CD14-positive monocyte (primary cell): ENCODE results near the gene RFX2. TPM values are rescaled to one million over a fixed set of nuclear protein-coding genes. Genes with fewer than 3 reads are reported as not detected.

Source experiments
- DNase-seq, 3 donors: peaks; one replicate each; pipeline ENCODE4 v3.0.0-alpha.2; 2011 to 2022
- H2AFZ ChIP-seq: 2 replicates; pipeline ENCODE4 v1.6.0; 2012; ENCODE audit warnings: mild to moderate bottlenecking, low read depth, low read length, inconsistent platforms; ENCODE audit not compliant: insufficient read depth, poor library complexity, severe bottlenecking
- H3K27ac ChIP-seq, 2 donors: 1 replicate in 1 of 2; 2 replicates in 1 of 2; pipeline ENCODE4 v1.5.1; 2012 to 2013; ENCODE audit warnings: low read length in 2 of 2, control low read depth in 1 of 2, inconsistent platforms in 1 of 2, low read depth in 1 of 2, mild to moderate bottlenecking in 1 of 2
- H3K27me3 ChIP-seq, 2 donors: one replicate each; pipeline versions ENCODE4 v1.6.0 to v1.6.1; 2011 to 2013; ENCODE audit warnings: low read length in 2 of 2; ENCODE audit not compliant: control insufficient read depth in 2 of 2, insufficient read depth in 2 of 2
- H3K36me3 ChIP-seq, 2 donors: replicated peaks in 1 of 2; 1 replicate in 1 of 2; 2 replicates in 1 of 2; pipeline versions ENCODE4 v1.5.1 to v1.6.1; 2012 to 2013; ENCODE audit warnings: low read length in 2 of 2, control low read depth in 1 of 2, inconsistent platforms in 1 of 2, mild to moderate bottlenecking in 1 of 2; ENCODE audit not compliant: insufficient read depth in 2 of 2, control insufficient read depth in 1 of 2
- H3K4me1 ChIP-seq, 2 donors: 1 replicate in 1 of 2; 2 replicates in 1 of 2; pipeline versions ENCODE4 v1.5.1 to v1.6.1; 2012 to 2013; ENCODE audit warnings: low read length in 2 of 2, control low read depth in 1 of 2, inconsistent platforms in 1 of 2, mild to moderate bottlenecking in 1 of 2, moderate library complexity in 1 of 2; ENCODE audit not compliant: insufficient read depth in 2 of 2, control insufficient read depth in 1 of 2
- H3K4me2 ChIP-seq: replicated peaks from 2 replicates; pipeline ENCODE3; 2012; ENCODE audit warnings: low read length, moderate library complexity, mild to moderate bottlenecking; ENCODE audit not compliant: poor library complexity, severe bottlenecking; ENCODE audit errors: extremely low read depth
- H3K4me3 ChIP-seq, 3 experiments: fragments of 200-600 bp in 1 of 3; sonication (generic) in 1 of 3; replicated peaks in 1 of 3; 1 replicate in 2 of 3; 2 replicates in 1 of 3; pipeline ENCODE4 v1.5.1; 2011 to 2013; ENCODE audit warnings: low read length in 3 of 3, mild to moderate bottlenecking in 3 of 3, control low read depth in 2 of 3, low read depth in 2 of 3, inconsistent platforms in 1 of 3, moderate library complexity in 1 of 3
- H3K79me2 ChIP-seq: 2 replicates; pipeline ENCODE4 v1.6.0; 2012; ENCODE audit warnings: mild to moderate bottlenecking, control low read depth, inconsistent platforms, low read length, moderate library complexity; ENCODE audit not compliant: insufficient read depth
- H3K9ac ChIP-seq: 2 replicates; pipeline ENCODE4 v1.6.0; 2017; ENCODE audit warnings: low read length, mild to moderate bottlenecking; ENCODE audit not compliant: insufficient read depth, poor library complexity, severe bottlenecking
- H3K9me3 ChIP-seq, 2 donors: replicated peaks in 1 of 2; 1 replicate in 1 of 2; 2 replicates in 1 of 2; pipeline versions ENCODE4 v1.5.1 to v1.6.1; 2012 to 2013; ENCODE audit warnings: low read length in 2 of 2, control low read depth in 1 of 2; ENCODE audit not compliant: control insufficient read depth in 1 of 2, insufficient read depth in 1 of 2
- H4K20me1 ChIP-seq: 2 replicates; pipeline ENCODE4 v1.6.0; 2012; ENCODE audit warnings: mild to moderate bottlenecking, low read length, control low read depth, moderate library complexity; ENCODE audit not compliant: insufficient read depth
- H3K27ac Mint-ChIP-seq, 7 donors: one replicate each; pipeline ENCODE4 v1.8.0; 2020; ENCODE audit warnings: mild to moderate bottlenecking in 7 of 7, mixed read lengths in 7 of 7, moderate library complexity in 6 of 7, inconsistent platforms in 2 of 7
- H3K27me3 Mint-ChIP-seq, 3 donors: one replicate each; pipeline ENCODE4 v1.8.0; 2021 to 2022; ENCODE audit warnings: low read depth in 3 of 3, mild to moderate bottlenecking in 3 of 3, mixed read lengths in 3 of 3, moderate library complexity in 3 of 3, inconsistent platforms in 1 of 3
- H3K36me3 Mint-ChIP-seq, 2 donors: one replicate each; pipeline ENCODE4 v1.8.0; 2020; ENCODE audit warnings: mixed read lengths in 2 of 2, inconsistent platforms in 1 of 2, mild to moderate bottlenecking in 1 of 2
- H3K4me1 Mint-ChIP-seq: one replicate; pipeline ENCODE4 v1.8.0; 2020; ENCODE audit warnings: mild to moderate bottlenecking, mixed read lengths
- H3K4me3 Mint-ChIP-seq, 2 donors: one replicate each; pipeline ENCODE4 v1.8.0; 2020; ENCODE audit warnings: mild to moderate bottlenecking in 2 of 2, mixed read lengths in 2 of 2, moderate library complexity in 1 of 2
- H3K9me3 Mint-ChIP-seq, 7 donors: one replicate each; pipeline ENCODE4 v1.8.0; 2020 to 2022; ENCODE audit warnings: mixed read lengths in 7 of 7, mild to moderate bottlenecking in 6 of 7, moderate library complexity in 6 of 7, inconsistent platforms in 2 of 7
- WGBS: methylation state at CpG from one replicate; pipeline ENCODE4 v1.1.5; 2013; ENCODE audit warnings: missing lambda C conversion rate; ENCODE audit not compliant: insufficient coverage; 5-methylcytosine and 5-hydroxymethylcytosine counted together
- intact Hi-C, 2 donors: fragments of 100-400 bp; cut with micrococcal nuclease; formaldehyde crosslinking; loops; one replicate each; pipeline versions ENCODE4 v1.15.0 to v1.15.1; 2023
- polyA plus RNA-seq, 3 donors: library from polyadenylated mRNA; depleted of rRNA in 1 of 3; unstranded in 2 of 3; stranded (reverse) in 1 of 3; fragments of 300-500 nt in 2 of 3; fragments of >200 nt in 1 of 3; fragmentation: Illumina TruSeq in 2 of 3; gene quantifications; 1 replicate in 2 of 3; 2 replicates in 1 of 3; pipeline ENCODE4 v1.2.3, GENCODE V29; 2012 to 2021
- TF ChIP-seq, protein P1 (sequence below): fragments of 200-600 bp; IDR thresholded peaks from one replicate; pipeline ENCODE4 v1.8.0; 2022; ENCODE audit warnings: antibody characterized with exemption, mild to moderate bottlenecking

Gene RFX2
- polyA plus RNA-seq, 3 donors, result 5.7 to 12.9 (median 8.7) TPM

DNA sequence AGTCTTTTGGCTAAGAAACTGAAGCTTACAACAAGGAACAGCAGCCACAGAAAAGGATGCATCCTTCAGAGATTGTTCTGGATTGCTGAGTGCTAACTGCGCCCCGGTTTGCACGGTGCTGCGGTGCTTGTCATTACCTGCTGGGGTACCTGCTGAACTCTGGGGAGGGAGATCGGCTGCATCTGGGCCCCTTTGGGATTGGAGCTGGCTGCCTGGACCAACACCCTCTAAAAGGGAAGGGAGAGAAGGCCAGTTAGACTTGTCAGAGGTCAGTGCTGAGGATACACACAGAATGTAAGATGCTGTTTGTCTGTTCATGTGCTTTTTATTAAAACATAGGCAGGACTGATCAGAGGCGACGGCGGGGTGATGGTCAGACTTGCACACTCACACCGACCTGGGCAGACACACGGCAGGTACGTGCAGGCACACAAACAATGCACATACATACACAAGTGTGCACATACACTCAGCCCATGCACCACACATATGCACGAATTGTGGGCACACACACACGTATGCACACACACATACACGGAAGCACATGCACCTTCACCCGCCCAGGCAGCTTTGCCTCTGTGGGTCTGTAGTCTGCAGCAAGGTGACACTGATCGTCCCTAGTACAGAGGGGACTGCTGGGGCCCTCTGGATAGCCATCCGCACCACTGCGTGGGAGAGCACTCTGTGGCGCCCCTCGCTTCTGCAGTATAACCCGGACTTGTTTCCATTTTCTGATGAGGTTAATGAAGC is 66.1 kb downstream of the RFX2 start:
- Histone ChIP-seq H3K79me2 (no peaks in the 10 kb centered on the region), H2AFZ (no peak overlapping the region), H3K4me3 (no peak overlapping the region), H3K27me3 (no peaks in the 10 kb centered on the region), H3K27ac (no peak overlapping the region), H3K4me2 (no peak overlapping the region), H3K4me1 (no peaks in the 10 kb centered on the region), H3K36me3 (peaks cover 0 to 7% of the 10 kb centered on the region in 2 donors), H3K9me3 (no peaks in the 10 kb centered on the region), H4K20me1 (no peaks in the 10 kb centered on the region), H3K9ac (no peak overlapping the region)
- Mint-ChIP-seq H3K36me3 (peaks cover 17 to 42% of the 10 kb centered on the region in 2 donors), H3K27ac (no peak overlapping the region), H3K27me3 (no peaks in the 10 kb centered on the region), H3K9me3 (no peaks in the 10 kb centered on the region), H3K4me3 (no peak overlapping the region), H3K4me1 (peaks cover 5% of the 10 kb centered on the region)
- 98% methylated on average over 19 of the region's 21 CpGs for WGBS
- intact Hi-C loops, result no loop called here
- no peak for DNase-seq
- TF ChIP-seq, protein P1, sequence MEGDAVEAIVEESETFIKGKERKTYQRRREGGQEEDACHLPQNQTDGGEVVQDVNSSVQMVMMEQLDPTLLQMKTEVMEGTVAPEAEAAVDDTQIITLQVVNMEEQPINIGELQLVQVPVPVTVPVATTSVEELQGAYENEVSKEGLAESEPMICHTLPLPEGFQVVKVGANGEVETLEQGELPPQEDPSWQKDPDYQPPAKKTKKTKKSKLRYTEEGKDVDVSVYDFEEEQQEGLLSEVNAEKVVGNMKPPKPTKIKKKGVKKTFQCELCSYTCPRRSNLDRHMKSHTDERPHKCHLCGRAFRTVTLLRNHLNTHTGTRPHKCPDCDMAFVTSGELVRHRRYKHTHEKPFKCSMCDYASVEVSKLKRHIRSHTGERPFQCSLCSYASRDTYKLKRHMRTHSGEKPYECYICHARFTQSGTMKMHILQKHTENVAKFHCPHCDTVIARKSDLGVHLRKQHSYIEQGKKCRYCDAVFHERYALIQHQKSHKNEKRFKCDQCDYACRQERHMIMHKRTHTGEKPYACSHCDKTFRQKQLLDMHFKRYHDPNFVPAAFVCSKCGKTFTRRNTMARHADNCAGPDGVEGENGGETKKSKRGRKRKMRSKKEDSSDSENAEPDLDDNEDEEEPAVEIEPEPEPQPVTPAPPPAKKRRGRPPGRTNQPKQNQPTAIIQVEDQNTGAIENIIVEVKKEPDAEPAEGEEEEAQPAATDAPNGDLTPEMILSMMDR, result no peak

DNA sequence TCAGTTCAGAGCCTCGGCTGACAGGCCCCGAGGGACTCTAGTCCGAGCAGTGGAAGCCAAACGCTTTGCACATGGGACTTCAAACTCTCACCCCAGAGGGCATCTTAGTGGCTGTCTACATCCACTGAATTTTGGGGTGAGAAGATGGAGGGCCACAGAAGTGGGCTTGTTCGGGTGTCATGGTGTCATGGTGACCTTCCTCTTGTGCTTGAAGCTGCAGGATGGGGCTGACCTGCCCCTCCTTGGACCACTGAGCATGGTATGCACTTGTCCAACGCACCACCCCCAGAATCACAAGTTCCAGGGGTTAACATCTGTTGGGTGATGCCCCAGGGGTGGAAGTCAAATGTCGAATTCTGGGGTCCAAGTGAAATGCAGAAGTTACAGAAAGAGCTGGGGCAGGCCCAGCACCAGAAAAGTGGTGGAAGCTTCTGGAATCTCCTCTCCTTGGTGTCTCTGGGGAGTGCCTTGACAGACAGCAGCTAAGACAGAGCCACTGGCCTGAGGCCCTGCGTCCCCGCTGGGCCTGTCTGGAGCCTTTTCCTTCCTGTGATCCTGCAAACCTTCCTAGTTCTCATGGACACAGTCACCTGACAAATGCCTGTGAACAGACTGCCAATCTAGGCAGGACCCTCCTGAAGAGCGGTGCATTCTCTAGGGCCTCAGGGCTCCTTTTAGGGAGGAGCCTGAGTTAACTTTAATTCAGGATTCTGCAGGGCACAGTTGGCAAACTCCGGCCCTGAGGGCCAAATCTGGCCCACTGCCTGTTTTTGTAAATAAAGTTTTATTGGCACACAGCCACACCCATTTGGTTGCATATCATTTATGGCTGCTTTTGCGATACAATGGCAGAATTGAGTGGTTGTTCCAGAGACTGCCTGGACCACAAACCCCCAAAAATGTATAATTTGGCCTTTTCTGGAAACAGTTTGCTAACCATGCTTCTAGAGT is 67.2 kb downstream of the RFX2 start:
- TF ChIP-seq, protein P1, result no peak
- 89% methylated on average over 5 of the region's 12 CpGs for WGBS
- Histone ChIP-seq H3K4me2 (no peak overlapping the region), H2AFZ (no peak overlapping the region), H3K79me2 (no peaks in the 10 kb centered on the region), H3K9ac (no peak overlapping the region), H3K27me3 (no peaks in the 10 kb centered on the region), H3K4me1 (no peaks in the 10 kb centered on the region), H3K4me3 (no peak overlapping the region), H3K9me3 (no peaks in the 10 kb centered on the region), H4K20me1 (no peaks in the 10 kb centered on the region), H3K36me3 (peaks cover 0 to 7% of the 10 kb centered on the region in 2 donors), H3K27ac (no peak overlapping the region)
- no peak for DNase-seq
- Mint-ChIP-seq H3K9me3 (peaks cover 0 to 2% (median 0%) of the 10 kb centered on the region in 7 donors), H3K27ac (no peak overlapping the region), H3K27me3 (no peaks in the 10 kb centered on the region), H3K36me3 (peaks cover 23 to 49% of the 10 kb centered on the region in 2 donors), H3K4me3 (no peak overlapping the region), H3K4me1 (no peaks in the 10 kb centered on the region)
- intact Hi-C loops, result no loop called here
